Limb (tissue), 2 donors: ENCODE results near the gene NTF3.

Experiments used
- DNase-seq, 2 donors: peaks; one replicate each; pipeline ENCODE4 v3.0.0-alpha.2; 2016; ENCODE audit errors: extremely low spot score in 2 of 2

The NTF3 gene

GRCh38 chr12:5487076-5487475 is 55.2 kb downstream of the NTF3 start:
- DNase-seq, result no peak

DNA sequence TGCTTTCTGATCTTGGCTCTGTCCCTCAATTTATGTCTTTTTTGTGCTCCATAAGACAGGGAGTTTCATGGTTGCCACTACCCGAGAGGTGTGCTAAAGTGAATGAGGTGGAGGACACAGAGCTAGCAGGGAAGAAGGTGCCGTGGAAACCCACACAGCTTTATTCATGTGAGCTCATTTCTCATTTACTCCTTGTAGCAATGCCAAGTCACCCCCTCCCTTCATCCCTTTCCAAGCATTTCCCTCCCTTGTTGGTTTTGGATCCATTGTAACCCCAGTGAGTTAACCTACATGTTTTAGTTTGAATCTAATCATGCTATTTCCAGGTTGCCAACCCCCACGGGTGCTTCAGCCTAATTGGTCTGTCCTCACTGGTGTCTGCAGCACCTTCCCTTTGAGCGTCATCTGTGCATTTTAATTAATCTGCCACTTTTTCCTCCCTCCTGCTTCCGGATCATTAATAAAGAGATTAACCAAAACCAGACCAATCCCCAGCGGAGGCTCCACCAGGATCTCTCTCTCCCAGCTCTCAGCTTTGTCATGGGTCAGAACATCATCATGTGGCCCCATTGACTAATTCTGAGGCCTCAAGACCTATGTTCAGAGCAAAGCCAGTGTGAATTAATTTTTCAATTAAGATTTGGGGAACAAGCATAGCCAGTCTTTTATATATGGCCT is 56.2 kb downstream of the NTF3 start:
- peak in 1 of 2 donors; percentile 43 for DNase-seq

GRCh38 chr12:5488626-5488955 is 56.7 kb downstream of the NTF3 start:
- DNase-seq, result no peak

- DNase-seq, result no peak
Observed at GRCh38 chr12:5489017-5489416, 57.1 kb downstream of the NTF3 start.

DNA sequence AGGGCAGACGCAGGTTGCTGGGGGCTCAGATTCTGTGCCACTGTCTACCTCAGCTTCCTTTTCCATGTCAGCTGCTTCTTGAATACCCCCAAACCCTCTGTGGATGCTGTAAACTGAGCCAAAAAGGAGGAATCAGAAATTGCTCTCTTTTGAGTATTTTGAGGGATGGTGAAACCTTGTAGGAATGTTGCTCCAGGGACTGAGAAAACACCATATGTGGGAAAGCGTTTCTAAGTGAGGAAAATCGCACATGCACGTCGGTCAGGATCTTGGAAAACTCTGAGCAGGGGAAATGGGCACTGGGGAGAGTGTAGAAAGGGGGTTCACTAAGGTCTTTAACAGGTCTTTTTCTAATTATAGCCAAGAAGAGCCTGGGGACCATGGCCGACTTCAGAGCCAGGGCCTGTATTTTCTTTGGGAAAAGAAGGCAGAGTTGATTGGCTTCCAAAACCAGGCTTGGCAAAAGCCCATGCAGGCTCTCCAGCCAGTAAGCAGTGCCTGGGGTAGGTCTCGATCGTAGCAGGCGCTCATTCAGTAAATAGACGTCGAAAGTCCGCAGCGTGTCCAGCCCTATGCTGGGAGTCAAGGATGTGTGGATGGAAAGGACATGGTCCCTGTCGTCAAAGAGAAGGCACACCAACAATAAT is 58.0 kb downstream of the NTF3 start:
- DNase-seq, result peak in 1 of 2 donors; percentile 55

- no peak for DNase-seq
Observed at GRCh38 chr12:5492562-5492961, 60.7 kb downstream of the NTF3 start.

- no peak for DNase-seq
Observed at GRCh38 chr12:5493018-5493417, 61.1 kb downstream of the NTF3 start.

DNA sequence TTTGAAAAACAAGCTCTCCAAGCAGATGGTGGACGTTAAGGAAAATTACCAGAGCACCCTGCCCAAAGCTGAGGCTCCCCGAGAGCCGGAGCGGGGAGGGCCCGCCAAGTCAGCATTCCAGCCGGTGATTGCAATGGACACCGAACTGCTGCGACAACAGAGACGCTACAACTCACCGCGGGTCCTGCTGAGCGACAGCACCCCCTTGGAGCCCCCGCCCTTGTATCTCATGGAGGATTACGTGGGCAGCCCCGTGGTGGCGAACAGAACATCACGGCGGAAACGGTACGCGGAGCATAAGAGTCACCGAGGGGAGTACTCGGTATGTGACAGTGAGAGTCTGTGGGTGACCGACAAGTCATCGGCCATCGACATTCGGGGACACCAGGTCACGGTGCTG is 62.4 kb downstream of the NTF3 start:
- no peak for DNase-seq

GRCh38 chr12:5497329-5498053 is 65.6 kb downstream of the NTF3 start:
- no peak for DNase-seq

GRCh38 chr12:5498076-5498475 is 66.2 kb downstream of the NTF3 start:
- DNase-seq, result no peak

DNA sequence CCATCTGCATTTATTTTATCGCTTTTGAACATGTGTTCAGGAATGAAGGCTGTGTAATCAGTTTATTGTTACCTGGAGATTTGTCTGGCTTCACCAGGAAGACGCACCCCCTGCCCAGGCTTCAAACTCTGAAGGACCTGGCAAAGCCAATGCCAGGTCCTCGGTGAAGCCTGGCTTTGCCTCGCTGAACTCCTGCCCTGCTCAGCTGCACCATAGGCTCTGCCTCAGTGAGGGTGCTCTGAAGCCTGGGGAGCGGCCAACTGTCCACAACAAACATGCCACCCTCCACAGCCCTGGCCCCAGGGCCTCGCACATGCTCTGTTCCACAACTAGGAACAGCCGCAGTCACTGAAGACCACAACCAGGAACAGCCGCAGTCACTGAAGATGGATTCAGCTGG is 66.9 kb downstream of the NTF3 start:
- DNase-seq, result no peak

GRCh38 chr12:5499566-5500330 is 67.8 kb downstream of the NTF3 start:
- no peak for DNase-seq

DNA sequence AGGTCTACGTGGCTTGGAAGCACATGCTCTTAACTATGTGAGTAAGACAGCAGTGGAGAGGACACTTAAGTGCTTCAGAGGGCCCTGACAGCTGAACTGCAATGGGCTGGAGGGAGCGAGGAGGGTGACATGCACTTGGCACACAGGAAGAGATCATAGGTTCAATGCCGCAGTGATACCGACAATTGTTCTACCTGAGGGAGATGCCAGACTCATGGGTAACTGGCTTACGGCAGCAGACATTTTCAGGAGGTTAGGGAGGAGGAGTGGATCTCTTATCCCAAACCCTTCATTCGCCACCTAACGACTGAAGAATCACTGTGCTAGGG is 68.4 kb downstream of the NTF3 start:
- no peak for DNase-seq

DNA sequence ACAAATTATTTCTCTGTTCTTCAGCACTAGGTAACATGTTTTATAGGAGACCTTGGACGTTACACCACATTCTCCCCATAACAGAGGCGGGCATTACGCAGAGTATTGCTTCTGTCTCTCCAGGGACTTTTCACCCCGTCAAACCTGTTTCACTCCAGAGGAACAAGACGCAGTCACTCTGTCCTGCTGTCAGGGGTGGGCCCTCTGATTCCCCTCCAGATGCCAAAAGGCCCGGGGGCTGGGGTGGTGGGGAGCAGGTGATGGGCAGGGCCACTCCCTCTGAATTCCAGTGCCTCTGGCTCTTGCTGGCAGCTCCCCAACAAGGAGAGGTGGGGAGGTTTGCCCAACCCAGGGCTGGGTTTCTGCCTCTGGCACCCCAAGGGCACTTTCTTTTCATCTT is 71.9 kb downstream of the NTF3 start:
- no peak for DNase-seq

DNA sequence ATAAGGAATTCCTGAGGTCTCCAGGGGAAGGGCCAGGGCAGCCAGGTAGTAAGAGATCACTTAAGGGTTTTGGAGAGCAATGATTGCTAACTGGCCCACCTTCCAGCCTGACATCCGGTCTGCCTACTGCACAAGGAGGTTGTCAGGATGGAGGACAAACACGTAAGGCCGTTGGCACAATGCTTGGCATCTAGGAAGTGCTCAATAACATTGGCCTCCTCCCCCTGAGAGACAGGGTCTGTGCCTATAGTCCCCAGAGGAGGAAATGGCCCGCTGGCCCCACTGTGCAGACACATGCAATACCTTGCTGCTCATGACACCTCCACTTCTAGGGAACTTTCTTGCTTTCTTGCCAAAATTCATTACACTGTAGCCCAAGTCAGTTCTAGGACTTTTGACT is 73.2 kb downstream of the NTF3 start:
- DNase-seq, result peak in 1 of 2 donors; percentile 12

GRCh38 chr12:5505751-5506150 is 73.8 kb downstream of the NTF3 start:
- peak in 1 of 2 donors; percentile 17 for DNase-seq

DNA sequence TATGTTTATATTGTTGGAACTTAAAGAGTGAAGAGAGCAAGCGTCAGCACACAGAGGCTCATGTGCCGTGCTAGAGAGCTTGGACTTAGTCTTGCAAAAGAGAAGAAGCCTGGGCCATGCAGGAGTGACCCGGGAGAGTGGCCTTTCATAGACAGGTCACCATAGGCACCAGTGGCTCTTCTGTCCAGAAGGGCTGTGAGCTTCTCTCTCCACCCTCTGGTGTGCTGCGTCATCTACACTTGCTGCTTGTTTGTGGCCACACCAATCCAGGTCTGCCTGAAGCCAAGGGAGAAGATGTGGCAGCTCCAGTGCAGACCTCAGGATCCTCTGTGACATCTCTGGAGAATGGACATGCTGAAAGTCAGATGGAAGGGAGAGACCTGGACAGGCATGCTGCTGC is 74.4 kb downstream of the NTF3 start:
- DNase-seq, result no peak

- DNase-seq, result peak in 1 of 2 donors; percentile 12
Observed at GRCh38 chr12:5506821-5507231, 74.9 kb downstream of the NTF3 start.

- peak in 1 of 2 donors; percentile 1 for DNase-seq
Observed at GRCh38 chr12:5507401-5507935, 75.6 kb downstream of the NTF3 start.

DNA sequence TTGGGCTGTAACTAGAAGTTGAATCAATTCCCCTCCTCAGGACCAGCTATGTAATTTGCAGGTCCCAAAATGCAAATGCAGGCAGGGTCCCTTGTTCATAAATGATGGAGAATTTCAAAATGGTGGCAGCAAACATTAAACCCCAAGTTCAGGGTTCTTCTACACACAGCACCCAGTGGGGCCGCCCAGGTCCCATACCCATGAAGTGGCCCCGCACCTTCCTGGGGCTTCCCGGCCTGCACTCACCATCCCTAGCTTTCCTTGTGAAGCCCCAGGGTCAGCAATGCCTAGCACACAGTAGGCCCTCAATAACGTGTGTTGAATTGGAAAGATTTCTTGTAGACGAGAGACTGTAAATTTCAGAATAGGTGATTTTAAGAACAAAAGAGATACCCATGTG is 76.0 kb downstream of the NTF3 start:
- peak in 1 of 2 donors; percentile 13 for DNase-seq

- no peak for DNase-seq
Observed at GRCh38 chr12:5509102-5509501, 77.2 kb downstream of the NTF3 start.

DNA sequence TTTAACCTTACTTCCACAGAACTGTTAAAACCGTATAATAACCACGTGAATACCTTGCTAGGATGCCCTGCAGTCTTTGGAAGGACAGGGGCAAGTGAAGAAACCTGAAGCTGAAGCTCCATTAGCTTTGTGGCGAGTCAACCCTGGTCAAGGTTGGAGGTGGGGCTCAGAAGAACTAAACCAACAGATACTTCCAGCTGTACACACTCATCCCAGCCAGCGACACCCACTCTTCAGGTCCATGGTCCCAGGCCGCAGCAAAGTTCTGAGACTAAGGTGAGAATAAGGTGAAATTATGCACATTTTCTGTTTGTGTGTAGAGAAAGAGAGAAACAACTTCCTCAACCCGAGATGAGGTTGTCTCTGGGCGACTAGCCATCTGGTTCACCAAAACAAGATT is 77.6 kb downstream of the NTF3 start:
- peak in 1 of 2 donors; percentile 11 for DNase-seq
